Right lung (tissue), 5 donors: ENCODE results near the gene DSG2. TPM values are rescaled to one million over a fixed set of nuclear protein-coding genes. Genes with fewer than 3 reads are reported as not detected.
"Not testable (repeated sequence)": the region's sequence is repeated elsewhere in the genome, so short reads cannot be mapped to it uniquely, and the experiment has no call there.

Experiments used
- DNase-seq, 2 donors: peaks; one replicate each; pipeline ENCODE4 v3.0.0-alpha.2; 2013
- polyA plus RNA-seq, 5 donors: library from polyadenylated mRNA; unstranded; fragments of 120-200 nt; gene quantifications; one replicate each; pipeline versions ENCODE4 v1.2.1 to v1.2.3, GENCODE V29; 2013; ENCODE audit warnings: inconsistent platforms in 1 of 5, low replicate concordance in 1 of 5; ENCODE audit not compliant: insufficient read length in 5 of 5, insufficient read depth in 1 of 5

Gene DSG2
- polyA plus RNA-seq, 5 donors: 29.9 to 46.0 (median 41.8) TPM

GRCh38 chr18:31498574-31499524 lies 872 bp downstream of the DSG2 start:
- DNase-seq: peak; percentile 19 to 20

- DNase-seq: no peak
Measured at GRCh38 chr18:31500051-31500688, 2.2 kb downstream of the DSG2 start.

DNA sequence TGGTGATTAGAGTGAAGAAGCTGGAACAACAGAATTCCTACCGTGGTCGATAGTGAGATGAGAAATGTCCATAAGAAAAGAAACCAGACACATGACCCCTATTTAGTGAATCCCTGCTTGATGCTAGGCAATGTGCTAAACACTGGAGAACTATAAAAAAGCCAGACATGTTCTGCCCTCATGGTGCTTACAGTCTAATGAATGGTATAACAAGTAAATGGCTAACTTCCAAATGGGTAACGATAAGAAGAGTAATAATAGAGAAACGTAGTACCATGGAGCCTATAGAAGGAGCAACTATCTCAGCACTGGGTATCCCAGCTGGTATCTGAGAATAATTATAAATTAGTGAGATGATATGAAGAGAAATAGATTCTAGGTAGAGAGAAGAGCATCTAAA lies 5.0 kb downstream of the DSG2 start:
- no peak for DNase-seq

- no peak for DNase-seq
Measured at GRCh38 chr18:31504455-31505147, 6.6 kb downstream of the DSG2 start.

GRCh38 chr18:31505156-31505555 lies 7.2 kb downstream of the DSG2 start:
- no peak for DNase-seq

GRCh38 chr18:31506024-31506742 lies 8.2 kb downstream of the DSG2 start:
- DNase-seq: no peak

- not testable (repeated sequence) for DNase-seq
Measured at GRCh38 chr18:31507124-31507523, 9.1 kb downstream of the DSG2 start.

- no peak for DNase-seq
Measured at GRCh38 chr18:31508781-31509180, 10.8 kb downstream of the DSG2 start.

- no peak for DNase-seq
Measured at GRCh38 chr18:31509571-31509970, 11.6 kb downstream of the DSG2 start.

DNA sequence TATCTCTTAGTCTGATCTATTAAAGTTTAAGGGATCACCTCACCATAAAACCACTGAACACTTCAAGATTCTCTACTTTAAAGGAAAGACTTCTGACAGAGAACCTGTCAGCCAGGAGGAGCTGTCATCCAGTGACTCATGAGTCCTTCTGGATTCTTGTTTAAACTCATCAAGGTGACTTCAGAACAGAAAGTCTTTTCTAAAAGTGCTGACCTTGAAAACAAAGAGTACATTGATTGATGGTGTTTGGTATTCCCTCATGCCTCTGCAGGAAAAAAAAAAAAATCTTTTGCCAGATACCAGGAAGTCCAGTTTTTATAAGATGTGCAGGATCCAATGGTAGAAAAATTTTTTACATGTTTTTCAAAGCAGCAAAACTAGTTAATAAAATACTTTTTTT lies 12.3 kb downstream of the DSG2 start:
- no peak for DNase-seq

- no peak for DNase-seq
Measured at GRCh38 chr18:31511098-31511497, 13.1 kb downstream of the DSG2 start.

DNA sequence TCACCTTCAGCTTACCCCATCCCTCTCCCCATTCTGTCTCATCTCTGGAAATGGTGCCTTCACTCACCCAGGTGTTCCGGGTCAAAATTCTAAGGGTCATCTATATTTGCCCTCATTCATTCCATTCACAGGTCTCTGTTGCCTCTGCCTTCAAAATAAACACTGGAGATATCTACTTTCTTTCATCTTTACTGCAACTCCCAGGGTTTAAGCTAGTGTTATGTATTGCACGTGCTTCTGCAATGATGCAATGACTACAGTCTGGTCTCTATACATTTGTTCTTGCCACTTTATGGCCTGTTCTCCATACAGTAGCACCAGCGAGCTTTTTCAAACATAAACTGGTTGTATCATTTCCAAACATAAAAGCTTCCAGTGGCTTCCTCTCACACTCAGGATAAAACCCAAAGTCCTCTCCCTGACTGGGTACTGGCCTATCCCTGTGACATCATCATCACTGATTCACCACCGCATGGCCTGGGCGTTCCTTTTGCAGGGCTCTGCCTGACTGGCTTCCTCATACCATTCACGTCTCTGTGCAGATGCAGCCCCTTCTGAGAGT lies 14.3 kb downstream of the DSG2 start:
- DNase-seq: no peak

GRCh38 chr18:31513189-31513935 lies 15.4 kb downstream of the DSG2 start:
- DNase-seq: no peak

- no peak for DNase-seq
Measured at GRCh38 chr18:31516437-31516836, 18.5 kb downstream of the DSG2 start.

DNA sequence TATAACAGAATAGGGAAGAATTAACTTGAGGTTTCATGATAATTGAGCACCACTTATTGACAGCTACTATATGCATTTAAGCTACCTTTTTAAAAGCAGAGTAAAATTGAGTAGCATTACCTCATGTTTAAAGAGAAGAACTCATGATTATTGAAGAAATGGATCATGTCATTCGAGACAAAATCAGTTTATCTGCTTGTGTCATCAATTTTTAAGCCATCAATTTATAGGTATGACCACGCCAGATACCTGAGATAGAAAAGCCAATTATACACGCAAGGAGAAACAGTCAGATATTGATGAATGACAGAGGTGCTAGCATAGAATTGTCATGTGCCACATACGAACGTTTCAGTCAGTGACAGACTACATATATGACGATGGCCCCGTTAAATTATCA lies 28.4 kb downstream of the DSG2 start:
- DNase-seq: no peak

DNA sequence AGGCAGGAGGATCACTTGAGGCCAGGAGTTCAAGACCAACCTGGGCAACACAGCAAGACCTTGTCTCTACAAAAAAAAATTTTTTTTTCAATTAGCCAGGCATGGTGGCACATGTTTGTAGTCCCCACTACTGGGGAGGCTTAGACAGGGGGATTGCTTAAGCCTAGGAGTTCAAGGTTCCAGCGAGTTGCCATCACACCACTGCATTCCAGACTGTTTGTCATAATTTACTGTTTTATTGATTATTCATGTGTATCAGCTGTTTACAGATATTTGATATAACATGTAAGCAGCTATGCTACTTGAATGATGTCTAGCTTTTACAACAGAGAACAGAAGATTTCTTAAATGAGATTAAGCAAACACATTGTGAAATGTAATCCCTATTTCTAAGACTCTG lies 35.3 kb downstream of the DSG2 start:
- DNase-seq: no peak

DNA sequence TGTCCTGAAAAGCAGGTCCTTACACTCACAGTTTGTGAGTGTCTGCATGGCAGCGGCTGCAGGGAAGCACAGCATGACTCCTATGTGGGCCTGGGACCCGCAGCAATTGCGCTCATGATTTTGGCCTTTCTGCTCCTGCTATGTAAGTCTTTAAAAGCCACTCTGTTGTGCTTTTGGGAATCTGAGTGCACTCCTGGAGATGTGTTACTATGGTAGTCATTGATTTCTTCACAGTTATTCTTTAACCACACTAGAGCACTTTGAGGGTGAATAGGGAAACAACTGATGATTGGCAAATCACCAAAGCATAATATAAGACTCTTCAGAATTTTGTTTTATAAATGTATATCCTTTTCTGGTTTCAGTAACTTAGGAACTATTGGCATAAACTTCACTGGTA lies 40.9 kb downstream of the DSG2 start:
- no peak for DNase-seq

DNA sequence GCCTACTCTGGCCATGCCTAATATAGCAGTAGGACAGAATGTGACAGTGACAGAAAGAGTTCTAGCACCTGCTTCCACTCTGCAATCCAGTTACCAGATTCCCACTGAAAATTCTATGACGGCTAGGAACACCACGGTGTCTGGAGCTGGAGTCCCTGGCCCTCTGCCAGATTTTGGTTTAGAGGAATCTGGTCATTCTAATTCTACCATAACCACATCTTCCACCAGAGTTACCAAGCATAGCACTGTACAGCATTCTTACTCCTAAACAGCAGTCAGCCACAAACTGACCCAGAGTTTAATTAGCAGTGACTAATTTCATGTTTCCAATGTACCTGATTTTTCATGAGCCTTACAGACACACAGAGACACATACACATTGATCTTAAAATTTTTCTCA lies 48.5 kb downstream of the DSG2 start:
- DNase-seq: no peak

- no peak for DNase-seq
Measured at GRCh38 chr18:31548853-31549252, 50.9 kb downstream of the DSG2 start.

GRCh38 chr18:31549416-31549815 lies 51.4 kb downstream of the DSG2 start:
- DNase-seq: no peak

DNA sequence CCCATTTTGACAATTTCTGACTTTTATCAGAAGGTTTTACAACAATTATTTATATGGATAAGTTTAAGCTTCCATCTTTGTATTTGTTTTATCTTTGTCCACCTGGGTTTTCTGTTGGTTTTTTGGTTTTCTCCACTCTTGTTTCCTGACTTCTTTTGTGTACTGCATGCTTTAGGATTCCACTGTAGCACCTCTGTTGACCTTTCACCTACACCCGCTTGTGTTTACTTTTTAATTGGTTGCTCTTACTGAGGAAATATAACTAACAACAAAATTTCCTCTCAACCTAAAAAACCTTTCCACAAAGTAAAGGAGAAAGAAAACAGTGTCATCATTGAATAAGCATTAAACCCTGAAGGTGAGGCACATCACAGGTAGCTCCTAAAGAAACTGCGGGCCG lies 53.9 kb downstream of the DSG2 start:
- no peak for DNase-seq
